ENCODE results near the gene LGR6.
A peak's percentile ranks its signal among the peaks of the same experiment; 100 is the strongest.
"Not testable (repeated sequence)": the region's sequence is repeated elsewhere in the genome, so short reads cannot be mapped to it uniquely, and the experiment has no call there.

Gene LGR6

DNA sequence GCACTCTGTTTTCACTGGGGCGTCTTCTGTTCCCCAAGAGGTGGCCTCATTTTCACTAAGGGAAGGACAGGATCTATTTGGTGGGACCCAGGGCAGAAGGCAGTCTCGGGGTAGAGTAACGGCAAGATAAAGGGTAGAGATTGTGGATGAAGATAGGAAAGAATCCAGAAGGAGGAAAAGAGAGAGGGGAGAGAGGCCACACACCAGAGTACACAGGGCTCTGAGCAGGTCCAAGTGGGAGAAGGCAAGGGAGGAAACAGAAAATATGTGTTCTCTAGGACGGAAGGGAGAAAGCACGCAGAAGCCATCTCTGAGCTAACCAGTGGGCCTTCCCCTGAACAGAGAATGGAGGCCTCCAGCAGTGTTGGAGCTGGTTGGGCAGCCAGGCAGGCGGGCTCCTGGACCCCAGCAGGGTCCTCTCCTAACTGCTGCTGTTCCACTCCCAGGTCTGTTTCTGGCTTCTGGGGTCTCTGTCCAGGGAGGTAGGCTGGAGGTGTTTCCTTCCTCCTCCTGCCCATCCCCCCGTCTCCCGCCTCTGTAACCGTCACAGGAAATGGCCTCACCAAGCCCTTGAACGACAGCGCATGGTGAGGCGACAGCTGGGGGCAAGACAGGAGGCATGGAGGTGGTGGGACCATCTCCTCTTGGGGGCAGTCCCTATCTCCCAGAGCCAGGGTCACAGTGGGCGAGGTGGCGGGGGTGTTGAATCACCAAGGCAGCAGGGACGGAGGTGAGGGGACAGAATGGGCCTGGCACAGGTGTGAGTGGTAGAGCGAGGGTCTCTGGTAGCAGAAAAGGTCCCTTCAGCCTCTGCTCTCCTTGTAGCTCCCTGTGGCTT is 33.8 kb upstream of the LGR6 start:
- DNase-seq = no peak

- DNase-seq = no peak
Measured at GRCh38 chr1:202160377-202160940, 33.1 kb upstream of the LGR6 start, which contains the start of gene PTPN7. PTPN7 (minus strand) TSS chr1:202160602; CDS start chr1:202159402, 1,200 bp downstream.

DNA sequence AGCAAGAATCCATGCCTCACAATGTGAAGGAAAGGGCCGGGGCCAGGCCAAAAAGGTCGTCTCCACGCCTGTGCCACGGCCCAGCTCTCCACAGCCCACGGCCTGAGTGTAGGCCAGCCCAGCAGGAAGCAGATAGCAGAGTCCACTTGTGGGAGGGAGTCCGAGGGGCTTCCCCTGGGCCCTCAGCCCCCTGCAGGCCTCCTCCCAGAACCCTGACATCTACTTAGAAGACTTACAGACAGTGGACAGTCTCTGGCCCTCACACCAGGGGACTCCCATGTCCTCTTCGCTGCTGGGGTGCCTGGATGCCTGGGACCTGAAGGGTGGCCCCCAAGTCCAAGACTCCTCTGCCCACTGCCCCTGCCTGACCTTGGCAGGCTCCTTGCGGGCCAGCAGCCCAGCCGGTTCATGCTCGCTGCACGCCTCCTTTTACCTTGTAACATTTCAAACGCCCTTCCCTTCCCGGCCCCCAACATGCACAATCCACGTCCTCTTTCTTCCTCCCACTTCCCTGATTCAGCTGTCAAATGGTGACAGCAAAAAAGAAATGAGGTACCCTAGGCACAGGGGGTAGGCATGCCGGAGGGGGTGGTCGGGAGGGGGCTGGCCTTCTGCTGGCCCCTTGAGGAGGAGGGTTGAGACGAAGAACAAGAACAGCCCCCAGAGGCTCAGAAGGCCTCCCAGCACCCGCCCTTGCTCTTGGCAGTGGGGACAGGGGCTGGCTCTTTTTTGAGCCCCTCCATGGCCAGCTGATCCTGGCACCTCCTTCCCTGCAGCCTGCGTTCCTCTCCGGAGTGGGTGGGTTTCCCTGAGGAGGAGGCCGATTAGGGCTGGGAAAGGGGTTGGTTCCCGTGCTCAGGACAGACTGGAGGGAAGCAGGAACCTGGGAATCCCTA is 32.2 kb upstream of the LGR6 start:
- no peak for DNase-seq

GRCh38 chr1:202162047-202162417 is 31.6 kb upstream of the LGR6 start:
- DNase-seq = no peak

- no peak for DNase-seq
Measured at GRCh38 chr1:202162418-202163280, 30.9 kb upstream of the LGR6 start.

DNA sequence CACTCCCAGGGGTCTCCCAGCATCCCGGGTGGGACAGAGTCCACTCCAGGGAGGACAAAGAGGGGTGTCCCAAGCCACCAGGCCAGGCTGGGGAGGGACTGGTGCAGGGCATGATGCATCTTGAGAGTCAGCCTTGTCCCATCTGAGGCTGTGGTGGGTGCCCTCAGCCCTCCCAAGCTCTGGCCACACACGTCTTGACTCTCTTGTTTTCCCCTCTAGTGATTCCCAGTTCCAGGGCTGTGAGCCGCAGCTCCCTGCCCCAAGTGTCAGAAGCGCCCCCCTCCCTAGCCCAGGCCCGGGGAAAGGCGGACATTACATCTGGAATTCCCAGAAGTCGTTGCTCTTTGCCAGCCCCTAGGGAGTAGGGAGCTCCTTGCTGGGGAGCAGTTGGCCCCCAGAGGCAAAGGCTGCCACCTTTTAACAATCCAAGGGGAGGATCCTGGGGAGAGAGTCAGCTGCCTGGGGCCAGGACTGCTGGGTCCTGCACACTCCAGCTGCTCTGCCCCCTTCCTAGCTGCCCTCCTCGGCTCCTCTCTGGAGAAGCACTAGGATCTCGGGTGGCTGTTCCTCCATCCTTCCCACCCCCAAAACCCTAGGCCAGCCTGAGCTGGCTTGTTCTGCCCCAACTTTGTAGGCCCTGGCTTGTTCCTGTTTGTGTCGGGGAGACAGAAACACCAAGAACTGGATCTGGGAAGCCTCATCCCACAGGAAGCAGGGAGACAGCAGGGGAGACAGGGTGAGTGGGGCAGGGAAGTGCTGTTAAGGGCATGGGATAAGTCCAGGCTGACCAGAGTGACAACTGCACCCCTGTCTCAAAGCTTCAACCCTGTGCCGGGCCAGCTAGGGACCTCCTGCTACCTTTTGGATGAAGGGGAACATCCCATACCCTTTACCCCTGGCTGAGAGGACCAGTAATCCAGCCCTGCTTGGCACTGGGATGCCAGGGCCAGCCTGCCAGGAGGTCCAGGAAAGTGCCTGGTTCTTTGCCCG is 30.0 kb upstream of the LGR6 start:
- DNase-seq = no peak

- DNase-seq = no peak
Measured at GRCh38 chr1:202164271-202165037, 29.1 kb upstream of the LGR6 start.

- no peak for DNase-seq
Measured at GRCh38 chr1:202165267-202165941, 28.2 kb upstream of the LGR6 start.

GRCh38 chr1:202165942-202166843 is 27.4 kb upstream of the LGR6 start:
- DNase-seq = no peak

- DNase-seq = not testable (repeated sequence)
Measured at GRCh38 chr1:202167054-202167453, 26.5 kb upstream of the LGR6 start.

DNA sequence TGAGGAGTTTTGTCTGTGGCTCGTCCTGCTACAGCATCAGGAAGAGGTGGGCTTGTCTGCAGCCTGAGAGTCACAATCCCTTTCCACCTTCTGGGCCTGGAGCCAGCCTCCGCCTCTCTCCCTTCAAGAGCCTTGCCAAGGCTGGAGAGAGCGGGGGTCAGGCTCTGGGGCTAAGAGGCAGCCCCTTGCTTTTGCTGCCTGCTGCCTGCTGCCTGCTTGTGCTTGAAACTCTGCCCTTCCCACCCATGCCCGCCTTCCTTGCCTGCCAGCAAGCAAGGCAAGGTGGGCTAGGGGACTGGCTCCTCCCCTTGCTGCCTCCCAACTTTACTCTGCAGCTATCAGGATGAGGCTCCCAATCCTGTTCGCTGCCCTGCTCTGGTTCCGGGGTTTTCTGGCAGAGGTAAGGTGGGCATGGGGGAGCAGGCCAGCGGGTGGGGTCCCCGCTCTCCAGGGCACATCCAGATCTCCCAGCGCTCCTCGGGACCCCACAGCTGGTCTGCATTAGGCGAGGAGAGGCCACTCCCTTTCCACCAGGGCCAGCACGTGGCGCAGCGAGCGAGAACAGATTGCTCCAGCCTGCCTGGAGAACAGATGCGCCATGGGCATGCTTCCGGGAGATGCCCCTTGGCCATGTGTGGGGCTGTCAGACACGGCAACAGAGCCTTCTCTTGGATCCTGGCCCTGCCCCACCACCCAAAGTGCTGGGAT is 25.7 kb upstream of the LGR6 start:
- DNase-seq = peak; percentile 41

GRCh38 chr1:202168861-202169260 is 24.7 kb upstream of the LGR6 start:
- no peak for DNase-seq

GRCh38 chr1:202170726-202171125 is 22.9 kb upstream of the LGR6 start:
- no peak for DNase-seq

GRCh38 chr1:202171292-202172014 is 22.1 kb upstream of the LGR6 start:
- no peak for DNase-seq

DNA sequence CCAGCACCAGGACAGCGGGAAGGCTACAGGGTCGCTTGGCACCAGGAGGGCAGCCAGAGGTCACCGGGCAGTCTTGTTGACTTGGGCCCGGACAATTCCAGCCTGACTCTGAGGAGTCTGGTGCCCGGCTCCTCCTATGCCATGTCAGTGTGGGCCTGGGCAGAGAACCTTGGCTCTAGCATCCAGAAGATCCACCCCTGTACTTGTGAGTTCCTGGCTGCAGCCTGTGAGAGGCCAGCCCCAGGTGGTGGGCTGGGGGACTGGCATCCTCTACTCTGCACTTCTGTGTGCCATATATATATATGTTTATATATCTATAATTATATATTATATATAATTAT is 21.6 kb upstream of the LGR6 start:
- no peak for DNase-seq

DNA sequence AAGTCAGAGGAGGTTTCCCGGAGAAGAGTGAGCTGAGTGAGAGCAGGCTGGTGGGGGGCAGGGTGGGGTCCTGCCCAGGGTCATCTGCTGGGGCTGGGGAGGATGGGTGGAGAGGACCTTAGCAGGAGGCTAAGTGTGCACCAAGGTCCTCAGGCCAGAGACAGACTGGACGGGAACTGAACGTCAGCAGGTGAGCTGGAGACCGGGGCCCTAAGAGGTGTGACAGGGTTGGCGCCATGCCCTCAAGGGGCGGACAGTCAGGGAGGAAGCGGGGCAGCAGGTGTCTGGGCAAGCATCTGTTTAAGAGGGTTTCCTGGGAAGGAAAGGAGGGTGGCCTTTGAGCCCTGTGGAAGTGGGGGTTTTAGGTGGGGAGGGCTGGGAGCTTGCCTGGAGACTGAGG is 19.6 kb upstream of the LGR6 start:
- no peak for DNase-seq

All from fibroblast of skin of abdomen (primary cell).